Muscle layer of colon (tissue), 2 donors: ENCODE measurements around the gene HACD2.

Experiments
- H3K27ac ChIP-seq: one replicate; pipeline ENCODE4 v1.7.0; 2013; ENCODE audit warnings: low read depth, mild to moderate bottlenecking, low read length, moderate library complexity
- H3K27me3 ChIP-seq, 2 donors: one replicate each; pipeline ENCODE4 v1.7.0; 2013; ENCODE audit warnings: low read length in 2 of 2, mild to moderate bottlenecking in 2 of 2; ENCODE audit not compliant: insufficient read depth in 2 of 2, control insufficient read depth in 1 of 2
- H3K36me3 ChIP-seq: one replicate; pipeline ENCODE4 v1.7.0; 2013; ENCODE audit warnings: mild to moderate bottlenecking, low read length; ENCODE audit not compliant: insufficient read depth
- H3K4me1 ChIP-seq: one replicate; pipeline ENCODE4 v1.7.0; 2013; ENCODE audit warnings: mild to moderate bottlenecking, low read length; ENCODE audit not compliant: insufficient read depth
- H3K4me3 ChIP-seq, 2 donors: one replicate each; pipeline ENCODE4 v1.7.0; 2013; ENCODE audit warnings: low read length in 2 of 2, low read depth in 1 of 2, mild to moderate bottlenecking in 1 of 2, moderate library complexity in 1 of 2
- H3K9ac ChIP-seq: one replicate; pipeline ENCODE4 v1.7.0; 2013; ENCODE audit warnings: low read length
- H3K9me3 ChIP-seq: one replicate; pipeline ENCODE4 v1.7.0; 2013; ENCODE audit warnings: mild to moderate bottlenecking, low read length
- donor health status: abdominal sarcoma.
- donor health status: Adenocarcinoma of cecum.

Gene HACD2

GRCh38 chr3:123590685-123591450 lies 6.0 kb upstream of the HACD2 start:
- H3K9ac ChIP-seq: no peak overlapping the region
- no peak overlapping the region for H3K4me3 ChIP-seq
- no peak overlapping the region for H3K27ac ChIP-seq
- H3K36me3 ChIP-seq: no peaks in the 10 kb centered on the region
- no peaks in the 10 kb centered on the region for H3K27me3 ChIP-seq
- no peaks in the 10 kb centered on the region for H3K9me3 ChIP-seq
- H3K4me1 ChIP-seq: peaks cover 4% of the 10 kb centered on the region

DNA sequence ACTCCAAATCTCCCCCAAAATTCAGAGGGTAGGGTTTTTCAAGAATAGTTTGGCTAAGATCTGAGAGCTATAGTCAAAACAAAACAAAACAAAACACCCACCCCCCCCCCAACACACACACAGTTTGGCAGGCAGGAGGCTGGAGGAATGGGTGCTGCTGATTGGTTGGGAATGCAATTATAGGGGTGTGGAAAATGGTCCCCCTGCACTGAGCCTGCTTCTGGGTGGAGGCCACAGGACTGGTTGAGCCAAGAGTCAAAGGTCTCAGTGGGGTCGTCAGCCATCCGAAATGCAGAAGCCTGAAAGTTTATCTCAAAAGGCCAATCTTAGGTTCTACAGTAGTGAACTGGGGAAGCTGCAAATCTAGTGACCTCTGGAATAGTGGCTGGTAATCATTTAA lies 2.5 kb upstream of the HACD2 start:
- Histone ChIP-seq H3K9ac (no peak overlapping the region), H3K27me3 (no peaks in the 10 kb centered on the region), H3K4me1 (peaks cover 9% of the 10 kb centered on the region), H3K27ac (no peak overlapping the region), H3K9me3 (no peaks in the 10 kb centered on the region), H3K4me3 (no peak overlapping the region), H3K36me3 (no peaks in the 10 kb centered on the region)

DNA sequence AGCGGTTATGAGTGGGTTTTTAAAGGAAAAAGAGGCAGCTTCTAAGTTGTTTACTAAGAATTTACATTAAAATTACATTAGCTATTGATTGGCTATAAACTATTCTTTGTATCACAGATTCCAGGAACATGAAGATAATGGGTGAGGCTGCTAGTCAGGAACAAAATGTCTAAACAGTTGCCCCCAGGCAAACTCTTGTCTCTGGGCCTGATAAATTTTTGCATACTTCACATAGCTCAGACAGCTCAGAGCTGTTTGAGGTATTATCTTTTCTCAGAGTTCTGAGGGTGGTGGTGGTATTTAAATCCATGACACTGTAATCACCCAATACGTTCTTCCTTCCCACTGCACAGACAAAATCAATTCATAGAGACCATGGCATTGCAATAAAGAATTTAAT lies 2.1 kb upstream of the HACD2 start:
- Histone ChIP-seq H3K9ac (no peak overlapping the region), H3K4me3 (no peak overlapping the region), H3K4me1 (peaks cover 9% of the 10 kb centered on the region), H3K27ac (no peak overlapping the region), H3K9me3 (no peaks in the 10 kb centered on the region), H3K36me3 (no peaks in the 10 kb centered on the region), H3K27me3 (no peaks in the 10 kb centered on the region)

GRCh38 chr3:123586131-123586530 lies 1.3 kb upstream of the HACD2 start:
- peaks cover 4% of the 10 kb centered on the region for H3K36me3 ChIP-seq
- H3K27ac ChIP-seq: peak overlapping the region; percentile 96
- no peaks in the 10 kb centered on the region for H3K27me3 ChIP-seq
- H3K4me3 ChIP-seq: peak overlapping the region; percentile 74 to 86
- H3K9me3 ChIP-seq: no peaks in the 10 kb centered on the region
- H3K4me1 ChIP-seq: peaks cover 9% of the 10 kb centered on the region
- H3K9ac ChIP-seq: no peak overlapping the region

- Histone ChIP-seq H3K9ac (no peak overlapping the region), H3K4me3 (peak overlapping the region; percentile 86 to 93), H3K4me1 (peaks cover 9% of the 10 kb centered on the region), H3K9me3 (no peaks in the 10 kb centered on the region), H3K27me3 (no peaks in the 10 kb centered on the region), H3K27ac (peak overlapping the region; percentile 90), H3K36me3 (peaks cover 15% of the 10 kb centered on the region)
Measured at GRCh38 chr3:123584284-123584987, 417 bp downstream of the HACD2 start.

DNA sequence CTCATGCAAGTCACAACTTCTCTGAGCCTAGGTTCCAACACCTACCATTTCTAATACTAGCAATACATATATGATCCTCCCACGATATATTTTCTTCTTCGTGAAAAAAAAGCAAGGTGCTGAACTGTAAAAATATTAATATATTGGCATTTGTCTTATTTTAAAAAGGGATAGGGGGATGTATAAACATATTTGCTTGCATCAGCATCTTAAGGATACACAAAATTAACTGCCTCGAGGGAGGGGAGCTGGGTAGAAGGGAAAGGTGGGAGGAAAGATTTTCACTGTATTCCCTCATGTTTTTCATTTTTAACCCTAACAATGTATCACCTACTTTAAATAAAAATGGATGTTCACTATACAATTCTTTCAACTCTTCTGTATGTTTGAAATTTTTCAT lies 1.3 kb downstream of the HACD2 start:
- H3K9ac ChIP-seq: no peak overlapping the region
- H3K27ac ChIP-seq: no peak overlapping the region
- no peaks in the 10 kb centered on the region for H3K27me3 ChIP-seq
- H3K4me1 ChIP-seq: peaks cover 9% of the 10 kb centered on the region
- H3K36me3 ChIP-seq: peaks cover 20% of the 10 kb centered on the region
- H3K9me3 ChIP-seq: no peaks in the 10 kb centered on the region
- no peak overlapping the region for H3K4me3 ChIP-seq

GRCh38 chr3:123582315-123582714 lies 2.5 kb downstream of the HACD2 start:
- H3K36me3 ChIP-seq: peaks cover 23% of the 10 kb centered on the region
- H3K4me3 ChIP-seq: no peak overlapping the region
- H3K27ac ChIP-seq: no peak overlapping the region
- no peak overlapping the region for H3K9ac ChIP-seq
- no peaks in the 10 kb centered on the region for H3K27me3 ChIP-seq
- peaks cover 9% of the 10 kb centered on the region for H3K4me1 ChIP-seq
- no peaks in the 10 kb centered on the region for H3K9me3 ChIP-seq

DNA sequence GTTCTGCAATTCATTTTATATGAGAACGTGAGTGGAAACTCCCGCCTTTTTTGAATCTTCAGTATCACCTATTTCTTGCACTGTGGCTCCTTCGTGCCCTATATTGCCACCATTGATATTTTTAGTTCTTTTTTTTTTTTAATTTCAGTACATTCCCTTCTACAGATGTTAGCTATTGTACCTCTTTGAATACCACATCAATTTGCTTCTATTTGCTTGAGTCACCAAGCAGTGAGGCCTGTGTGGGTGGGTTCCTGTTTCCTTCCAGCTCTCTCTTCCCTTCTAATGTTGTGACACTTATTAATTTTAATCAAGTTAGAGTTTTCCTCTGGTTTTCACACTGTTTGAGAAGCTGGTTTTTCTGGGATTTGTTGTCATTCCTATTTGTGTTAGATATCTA lies 8.7 kb downstream of the HACD2 start:
- H3K4me1 ChIP-seq: no peaks in the 10 kb centered on the region
- H3K9ac ChIP-seq: no peak overlapping the region
- H3K9me3 ChIP-seq: no peaks in the 10 kb centered on the region
- H3K27ac ChIP-seq: no peak overlapping the region
- peaks cover 19% of the 10 kb centered on the region for H3K36me3 ChIP-seq
- no peaks in the 10 kb centered on the region for H3K27me3 ChIP-seq
- no peak overlapping the region for H3K4me3 ChIP-seq

- H3K4me3 ChIP-seq: no peak overlapping the region
Measured at GRCh38 chr3:123571973-123572365, 12.9 kb downstream of the HACD2 start.

DNA sequence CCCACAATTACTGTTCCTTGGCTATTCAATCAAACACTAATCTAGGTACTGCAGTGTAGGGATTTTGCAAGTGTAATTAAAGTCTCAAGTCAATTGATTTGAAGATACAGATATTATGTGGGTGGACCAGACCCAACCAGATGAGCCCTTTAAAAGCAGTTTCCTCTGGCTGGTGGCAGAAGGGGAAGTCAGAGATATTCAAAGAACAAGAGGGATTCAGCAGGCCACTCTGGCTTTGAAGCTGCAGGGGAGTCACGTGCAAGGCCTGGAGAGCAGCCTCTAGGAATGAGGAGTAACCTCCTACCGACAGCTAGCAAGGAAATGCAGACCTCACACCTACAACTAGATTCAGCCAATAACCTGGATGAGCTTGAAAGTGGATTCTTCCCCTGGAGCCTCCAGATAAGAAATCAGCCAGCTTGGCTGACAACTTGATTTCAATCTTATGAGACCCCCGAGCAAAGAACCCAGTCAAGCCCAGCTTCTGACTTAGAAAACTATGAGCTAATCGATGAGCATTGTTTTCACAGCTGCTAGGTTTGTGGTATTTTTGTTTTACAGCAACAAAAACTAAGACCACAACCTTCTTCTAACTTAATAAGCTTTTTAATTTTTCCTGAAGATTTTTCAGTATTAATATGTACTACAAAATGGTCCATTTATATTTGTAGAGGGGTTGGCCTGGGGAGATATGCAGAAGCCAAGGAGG lies 13.4 kb downstream of the HACD2 start:
- Histone ChIP-seq H3K4me3 (no peak overlapping the region), H3K4me1 (no peaks in the 10 kb centered on the region), H3K9me3 (no peaks in the 10 kb centered on the region), H3K27me3 (no peaks in the 10 kb centered on the region), H3K9ac (no peak overlapping the region), H3K27ac (no peak overlapping the region), H3K36me3 (no peaks in the 10 kb centered on the region)

More at GRCh38 chr3:123571973-123572365, 12.9 kb downstream of the HACD2 start:
- H3K27me3 ChIP-seq: no peaks in the 10 kb centered on the region
- no peak overlapping the region for H3K27ac ChIP-seq
- H3K4me1 ChIP-seq: no peaks in the 10 kb centered on the region
- no peaks in the 10 kb centered on the region for H3K9me3 ChIP-seq
- no peak overlapping the region for H3K9ac ChIP-seq
- no peaks in the 10 kb centered on the region for H3K36me3 ChIP-seq

DNA sequence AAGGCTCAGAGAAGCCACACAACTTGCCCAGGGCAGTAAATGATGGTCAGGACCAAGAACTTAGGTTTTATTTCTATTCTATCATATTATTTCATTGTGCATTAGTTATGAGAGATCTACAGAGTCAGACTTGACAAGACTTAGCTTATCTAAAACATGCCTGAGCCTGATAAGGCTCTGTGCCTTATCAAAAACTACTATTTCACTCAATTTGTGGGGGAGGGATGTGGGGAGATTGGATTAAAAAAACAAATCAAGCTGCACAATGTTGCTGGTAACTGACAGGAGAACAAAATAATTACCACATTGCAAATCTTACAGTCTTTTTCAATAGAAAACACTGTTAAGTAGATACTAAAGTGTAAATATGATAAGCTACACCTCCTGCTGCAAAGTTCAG lies 16.0 kb downstream of the HACD2 start:
- H3K4me3 ChIP-seq: no peak overlapping the region
- H3K4me1 ChIP-seq: no peaks in the 10 kb centered on the region
- no peak overlapping the region for H3K27ac ChIP-seq
- no peaks in the 10 kb centered on the region for H3K36me3 ChIP-seq
- H3K9ac ChIP-seq: no peak overlapping the region
- no peaks in the 10 kb centered on the region for H3K9me3 ChIP-seq
- no peaks in the 10 kb centered on the region for H3K27me3 ChIP-seq
